ES-I3 (cell line): ENCODE measurements around the gene HMX1.

Experiments
- H3K36me3 ChIP-seq: 2 replicates; pipeline ENCODE4 v1.6.1; 2013; ENCODE audit warnings: mild to moderate bottlenecking, low read length, control low read depth, moderate library complexity; ENCODE audit not compliant: insufficient read depth
- H3K4me1 ChIP-seq: 2 replicates; pipeline ENCODE4 v1.6.1; 2013; ENCODE audit warnings: mild to moderate bottlenecking, control low read depth, low read length; ENCODE audit not compliant: insufficient read depth
- H3K9ac ChIP-seq: 2 replicates; pipeline ENCODE4 v1.6.1; 2013; ENCODE audit warnings: low read depth, mild to moderate bottlenecking, low read length, moderate library complexity
- H3K9me3 ChIP-seq: 2 replicates; pipeline ENCODE4 v1.6.1; 2013; ENCODE audit warnings: mild to moderate bottlenecking, low read length, moderate library complexity; ENCODE audit not compliant: control insufficient read depth, insufficient read depth

Gene HMX1

GRCh38 chr4:8891646-8892555, 20.3 kb upstream of the HMX1 start:
- H3K9me3 ChIP-seq, result peaks cover 2% of the 10 kb centered on the region; the same call in 1 of the 2 replicates
- peaks cover 14% of the 10 kb centered on the region; the same call in 1 of the 2 replicates for H3K4me1 ChIP-seq
- peak overlapping the region; percentile 45 for H3K9ac ChIP-seq
- H3K36me3 ChIP-seq, result no peaks in the 10 kb centered on the region

- no peaks in the 10 kb centered on the region for H3K36me3 ChIP-seq
- H3K9me3 ChIP-seq, result peaks cover 6% of the 10 kb centered on the region; the same call in 1 of the 2 replicates
- peak overlapping the region; percentile 45; the same call in 1 of the 2 replicates for H3K9ac ChIP-seq
- H3K4me1 ChIP-seq, result peaks cover 8% of the 10 kb centered on the region; the same call in 1 of the 2 replicates
Observed at GRCh38 chr4:8891255-8891645, 19.6 kb upstream of the HMX1 start.

- Histone ChIP-seq H3K9ac (no peak overlapping the region), H3K9me3 (peaks cover 6% of the 10 kb centered on the region; the same call in 1 of the 2 replicates), H3K36me3 (no peaks in the 10 kb centered on the region), H3K4me1 (peaks cover 3% of the 10 kb centered on the region)
Observed at GRCh38 chr4:8888856-8889255, 17.2 kb upstream of the HMX1 start.

GRCh38 chr4:8886612-8887406, 15.2 kb upstream of the HMX1 start:
- H3K4me1 ChIP-seq, result peaks cover 3% of the 10 kb centered on the region

GRCh38 chr4:8882239-8882638, 10.6 kb upstream of the HMX1 start:
- Histone ChIP-seq H3K9ac (no peak overlapping the region), H3K4me1 (no peaks in the 10 kb centered on the region; the same call in 1 of the 2 replicates), H3K9me3 (peaks cover 6% of the 10 kb centered on the region; the same call in 1 of the 2 replicates), H3K36me3 (no peaks in the 10 kb centered on the region)

More at GRCh38 chr4:8886612-8887406, 15.2 kb upstream of the HMX1 start:
- Histone ChIP-seq H3K36me3 (no peaks in the 10 kb centered on the region), H3K9me3 (peaks cover 6% of the 10 kb centered on the region; the same call in 1 of the 2 replicates), H3K9ac (no peak overlapping the region)

GRCh38 chr4:8880851-8881250, 9.2 kb upstream of the HMX1 start:
- Histone ChIP-seq H3K36me3 (no peaks in the 10 kb centered on the region), H3K9me3 (no peaks in the 10 kb centered on the region), H3K9ac (no peak overlapping the region), H3K4me1 (no peaks in the 10 kb centered on the region; the same call in 1 of the 2 replicates)

- Histone ChIP-seq H3K9ac (no peak overlapping the region), H3K4me1 (no peaks in the 10 kb centered on the region; the same call in 1 of the 2 replicates), H3K9me3 (no peaks in the 10 kb centered on the region), H3K36me3 (no peaks in the 10 kb centered on the region)
Observed at GRCh38 chr4:8879574-8879973, 7.9 kb upstream of the HMX1 start.

- H3K36me3 ChIP-seq, result no peaks in the 10 kb centered on the region
- no peak overlapping the region for H3K9ac ChIP-seq
- H3K4me1 ChIP-seq, result no peaks in the 10 kb centered on the region; the same call in 1 of the 2 replicates
- H3K9me3 ChIP-seq, result no peaks in the 10 kb centered on the region
Observed at GRCh38 chr4:8878421-8878820, 6.8 kb upstream of the HMX1 start.

- H3K4me1 ChIP-seq, result no peaks in the 10 kb centered on the region; the same call in 1 of the 2 replicates
- H3K36me3 ChIP-seq, result no peaks in the 10 kb centered on the region
- H3K9ac ChIP-seq, result no peak overlapping the region
- H3K9me3 ChIP-seq, result no peaks in the 10 kb centered on the region
Observed at GRCh38 chr4:8877780-8878040, 6.1 kb upstream of the HMX1 start.

GRCh38 chr4:8876982-8877779, 5.5 kb upstream of the HMX1 start:
- H3K4me1 ChIP-seq, result no peaks in the 10 kb centered on the region; the same call in 1 of the 2 replicates
- H3K36me3 ChIP-seq, result no peaks in the 10 kb centered on the region
- no peaks in the 10 kb centered on the region for H3K9me3 ChIP-seq
- H3K9ac ChIP-seq, result no peak overlapping the region

- no peaks in the 10 kb centered on the region for H3K9me3 ChIP-seq
- H3K4me1 ChIP-seq, result no peaks in the 10 kb centered on the region; the same call in 1 of the 2 replicates
- no peak overlapping the region for H3K9ac ChIP-seq
- no peaks in the 10 kb centered on the region for H3K36me3 ChIP-seq
Observed at GRCh38 chr4:8874896-8875680, 3.4 kb upstream of the HMX1 start.

GRCh38 chr4:8874003-8874895, 2.6 kb upstream of the HMX1 start:
- no peaks in the 10 kb centered on the region for H3K9me3 ChIP-seq
- no peak overlapping the region for H3K9ac ChIP-seq
- no peaks in the 10 kb centered on the region; the same call in 1 of the 2 replicates for H3K4me1 ChIP-seq
- no peaks in the 10 kb centered on the region for H3K36me3 ChIP-seq
